H9 (cell line): ENCODE data around the gene UBE2D3. TPM values are rescaled to one million over a fixed set of nuclear protein-coding genes. Genes with fewer than 3 reads are reported as not detected.
A peak's percentile ranks its signal among the peaks of the same experiment; 100 is the strongest.

ENCODE experiments used
- DNase-seq: peaks from one replicate; pipeline ENCODE4 v3.0.0-alpha.2; 2017
- H2AFZ ChIP-seq: one replicate; pipeline ENCODE4 v1.6.1; 2013; ENCODE audit warnings: mild to moderate bottlenecking, low read length, control low read depth, moderate library complexity
- H2AK5ac ChIP-seq: 2 replicates; pipeline ENCODE4 v1.6.1; 2013; ENCODE audit warnings: low read length, control low read depth, mixed read lengths; ENCODE audit not compliant: insufficient read length
- H2BK120ac ChIP-seq: one replicate; pipeline ENCODE4 v1.6.1; 2013; ENCODE audit warnings: low read depth, mild to moderate bottlenecking, low read length, control low read depth, inconsistent platforms; ENCODE audit not compliant: poor library complexity, severe bottlenecking
- H2BK12ac ChIP-seq: 2 replicates; pipeline ENCODE4 v1.6.1; 2013; ENCODE audit warnings: low read length, control low read depth, mixed read lengths, low read depth; ENCODE audit not compliant: insufficient read length
- H2BK15ac ChIP-seq: 2 replicates; pipeline ENCODE4 v1.6.1; 2013; ENCODE audit warnings: low read depth, low read length, control low read depth
- H2BK20ac ChIP-seq: one replicate; pipeline ENCODE4 v1.6.1; 2013; ENCODE audit warnings: low read depth, mild to moderate bottlenecking, low read length, control low read depth, inconsistent platforms; ENCODE audit not compliant: poor library complexity, severe bottlenecking
- H2BK5ac ChIP-seq: 2 replicates; pipeline ENCODE4 v1.6.1; 2013; ENCODE audit warnings: low read length, control low read depth, mixed read lengths; ENCODE audit not compliant: insufficient read length
- H3K14ac ChIP-seq: 2 replicates; pipeline ENCODE4 v1.6.1; 2013; ENCODE audit warnings: low read length, control low read depth; ENCODE audit not compliant: insufficient read depth
- H3K18ac ChIP-seq: 2 replicates; pipeline ENCODE4 v1.6.1; 2013; ENCODE audit warnings: low read depth, mild to moderate bottlenecking, mixed read lengths, low read length, control low read depth; ENCODE audit not compliant: insufficient read length
- H3K23ac ChIP-seq: 2 replicates; pipeline ENCODE4 v1.6.1; 2013; ENCODE audit warnings: low read length, control low read depth, mixed read lengths, low read depth; ENCODE audit not compliant: insufficient read length
- H3K23me2 ChIP-seq: 2 replicates; pipeline ENCODE4 v1.6.1; 2013; ENCODE audit warnings: low read depth, mild to moderate bottlenecking, mixed read lengths, low read length, control low read depth; ENCODE audit not compliant: insufficient read length, poor library complexity, severe bottlenecking
- H3K27ac ChIP-seq: 2 replicates; pipeline ENCODE4 v1.5.1; 2013; ENCODE audit warnings: low read length, control low read depth, mixed read lengths, low read depth; ENCODE audit not compliant: insufficient read length
- H3K27me3 ChIP-seq: 2 replicates; pipeline ENCODE4 v1.6.1; 2013; ENCODE audit warnings: low read length, control low read depth, inconsistent platforms; ENCODE audit not compliant: insufficient read depth
- H3K4ac ChIP-seq: 2 replicates; pipeline ENCODE4 v1.6.1; 2013; ENCODE audit warnings: low read depth, mild to moderate bottlenecking, control low read depth, inconsistent platforms, low read length, moderate library complexity
- H3K4me1 ChIP-seq: 2 replicates; pipeline ENCODE4 v1.6.1; 2013; ENCODE audit warnings: low read length, control low read depth, inconsistent platforms; ENCODE audit not compliant: insufficient read depth
- H3K4me2 ChIP-seq: 2 replicates; pipeline ENCODE4 v1.6.1; 2013; ENCODE audit warnings: low read length, control low read depth, mixed read lengths; ENCODE audit not compliant: insufficient read length, insufficient read depth
- H3K56ac ChIP-seq: 2 replicates; pipeline ENCODE4 v1.6.1; 2013; ENCODE audit warnings: low read depth, mild to moderate bottlenecking, mixed read lengths, low read length, control low read depth; ENCODE audit not compliant: insufficient read length
- H3K79me1 ChIP-seq: 2 replicates; pipeline ENCODE4 v1.6.1; 2013; ENCODE audit warnings: low read depth, mild to moderate bottlenecking, moderate library complexity, low read length, control low read depth, inconsistent platforms; ENCODE audit not compliant: insufficient read depth, poor library complexity, severe bottlenecking
- H3K79me2 ChIP-seq: 2 replicates; pipeline ENCODE4 v1.6.1; 2013; ENCODE audit warnings: low read length, control low read depth, inconsistent platforms; ENCODE audit not compliant: insufficient read depth
- H3K9ac ChIP-seq: 2 replicates; pipeline ENCODE4 v1.6.1; 2013; ENCODE audit warnings: low read length, control low read depth, mixed read lengths; ENCODE audit not compliant: insufficient read length; ENCODE audit errors: extremely low read depth
- H3K9me3 ChIP-seq: one replicate; pipeline ENCODE4 v1.6.1; 2013; ENCODE audit warnings: low read depth, low read length, inconsistent platforms; ENCODE audit not compliant: control insufficient read depth
- H3T11ph ChIP-seq: one replicate; pipeline ENCODE4 v1.6.1; 2013; ENCODE audit warnings: mild to moderate bottlenecking, low read length, control low read depth, inconsistent platforms
- H4K20me1 ChIP-seq: one replicate; pipeline ENCODE4 v1.6.1; 2013; ENCODE audit not compliant: control insufficient read depth, insufficient read length, insufficient read depth
- H4K5ac ChIP-seq: 2 replicates; pipeline ENCODE4 v1.6.1; 2013; ENCODE audit warnings: low read depth, mild to moderate bottlenecking, mixed read lengths, low read length, control low read depth; ENCODE audit not compliant: insufficient read length
- H4K8ac ChIP-seq: replicated peaks from 2 replicates; pipeline ENCODE4 v1.6.1; 2013; ENCODE audit warnings: low read length, control low read depth, mixed read lengths, low read depth; ENCODE audit not compliant: insufficient read length
- H4K91ac ChIP-seq: 2 replicates; pipeline ENCODE4 v1.6.1; 2013; ENCODE audit warnings: low read depth, mild to moderate bottlenecking, moderate library complexity, mixed read lengths, low read length, control low read depth; ENCODE audit not compliant: insufficient read length
- H3K27ac Mint-ChIP-seq, 3 experiments: 2 replicates in 2 of 3; 3 replicates in 1 of 3; pipeline ENCODE4 v1.8.0; 2020 to 2021; ENCODE audit warnings: mixed read lengths in 3 of 3, mild to moderate bottlenecking in 1 of 3, moderate library complexity in 1 of 3
- H3K27me3 Mint-ChIP-seq: 2 replicates; pipeline ENCODE4 v1.8.0; 2021; ENCODE audit warnings: low read depth, mild to moderate bottlenecking, moderate library complexity, mixed read lengths
- H3K36me3 Mint-ChIP-seq, 3 experiments: 2 replicates in 2 of 3; 3 replicates in 1 of 3; pipeline ENCODE4 v1.8.0; 2020 to 2021; ENCODE audit warnings: low read depth in 3 of 3, mixed read lengths in 3 of 3; ENCODE audit not compliant: insufficient read depth in 1 of 3
- H3K4me1 Mint-ChIP-seq, 2 experiments: 2 replicates each; pipeline ENCODE4 v1.8.0; 2020; ENCODE audit warnings: mixed read lengths in 2 of 2
- H3K4me3 Mint-ChIP-seq, 2 experiments: 2 replicates in 1 of 2; 3 replicates in 1 of 2; pipeline ENCODE4 v1.8.0; 2020 to 2021; ENCODE audit warnings: mild to moderate bottlenecking in 2 of 2, mixed read lengths in 2 of 2, moderate library complexity in 1 of 2
- H3K9me3 Mint-ChIP-seq, 2 experiments: 2 replicates in 1 of 2; 3 replicates in 1 of 2; pipeline ENCODE4 v1.8.0; 2020; ENCODE audit warnings: mild to moderate bottlenecking in 2 of 2, mixed read lengths in 2 of 2, moderate library complexity in 1 of 2
- CTCF ChIP-seq: fragments of 200-600 bp; sonication (generic); conservative IDR thresholded peaks from 3 replicates; pipeline ENCODE4 v1.8.0; 2021; ENCODE audit warnings: antibody characterized with exemption, mild to moderate bottlenecking
- WGBS: extraction: QIAGEN DNeasy Blood & Tissue Kit; methylation state at CpG from one replicate; pipeline ENCODE4 v1.1.7; 2013; ENCODE audit warnings: missing lambda C conversion rate, low lambda C conversion rate, mixed read lengths; ENCODE audit not compliant: insufficient read length; ENCODE audit errors: extremely low coverage; 5-methylcytosine and 5-hydroxymethylcytosine counted together
- total RNA-seq: library from RNA; stranded (reverse); gene quantifications from 2 replicates; pipeline ENCODE4 v1.2.1, GENCODE V29; 2021

The UBE2D3 gene
- total RNA-seq, 1 experiment from 2014 or later: 378 TPM

GRCh38 chr4:102817021-102817605 lies 10.2 kb downstream of the UBE2D3 start:
- H3K36me3 Mint-ChIP-seq: peaks cover 2 to 30% (median 22%) of the 10 kb centered on the region in 3 experiments; a peak in 6 of 7 replicates
- Histone ChIP-seq H3K23ac (no peak overlapping the region), H3K18ac (no peak overlapping the region), H3K4ac (no peak overlapping the region), H2BK120ac (no peak overlapping the region), H3K14ac (no peak overlapping the region), H3K23me2 (no peaks in the 10 kb centered on the region), H3K27ac (no peak overlapping the region), H3T11ph (no peak overlapping the region), H3K4me1 (peaks cover 6% of the 10 kb centered on the region; the same call in 1 of the 2 replicates), H4K20me1 (no peaks in the 10 kb centered on the region), H2BK12ac (no peak overlapping the region), H2AK5ac (no peak overlapping the region), H2AFZ (no peak overlapping the region), H4K5ac (no peak overlapping the region), H2BK5ac (no peak overlapping the region), H3K79me1 (no peaks in the 10 kb centered on the region), H3K9me3 (no peaks in the 10 kb centered on the region), H2BK15ac (no peak overlapping the region), H3K27me3 (no peaks in the 10 kb centered on the region), H3K79me2 (peaks cover 70% of the 10 kb centered on the region), H4K8ac (no peak overlapping the region), H3K4me2 (no peak overlapping the region), H3K56ac (no peak overlapping the region), H3K9ac (no peak overlapping the region), H2BK20ac (no peak overlapping the region), H4K91ac (no peak overlapping the region)
- H3K9me3 Mint-ChIP-seq: no peaks in the 10 kb centered on the region
- H3K27ac Mint-ChIP-seq: peak overlapping the region in 1 of 3 experiments; percentile 55; a peak in 3 of 7 replicates
- H3K4me1 Mint-ChIP-seq: peaks cover 66 to 69% of the 10 kb centered on the region in 2 experiments
- no peak for DNase-seq
- WGBS: no CpG with 5 or more reads among the region's 3 CpGs
- no peak overlapping the region for H3K4me3 Mint-ChIP-seq
- TF ChIP-seq CTCF: no peak
- H3K27me3 Mint-ChIP-seq: no peaks in the 10 kb centered on the region
